GM12892 (cell line): Measurements from ENCODE around the gene CTNND2.

Experiments used
- POLR2AphosphoS5 ChIP-seq: IDR thresholded peaks from 2 replicates; pipeline ENCODE4 v1.6.1; 2011; ENCODE audit warnings: low read depth, low read length, control low read depth
- TAF1 ChIP-seq: IDR thresholded peaks from 2 replicates; pipeline ENCODE4 v1.6.1; 2011; ENCODE audit warnings: low read depth, mild to moderate bottlenecking, control low read depth, low read length, borderline replicate concordance

GRCh38 chr5:11027660-11028059 lies 876.6 kb downstream of the CTNND2 start:
- TF ChIP-seq POLR2AphosphoS5: no peak
- TF ChIP-seq TAF1: no peak
